GM12892 (cell line): ENCODE data around the gene IP6K3.

Experiments
- DNase-seq: peaks from one replicate; pipeline ENCODE4 v3.0.0; 2011; ENCODE audit not compliant: insufficient read length
- FAIRE-seq: peaks from 2 replicates; lab custom pipeline; 2011; peaks lifted over from hg19 to GRCh38; lab: Jason Lieb, UNC
- POLR2A ChIP-seq: IDR thresholded peaks from 2 replicates; pipeline ENCODE4 v1.6.1; 2011; ENCODE audit warnings: low read depth, low read length, control low read depth
- POLR2AphosphoS5 ChIP-seq: IDR thresholded peaks from 2 replicates; pipeline ENCODE4 v1.6.1; 2011; ENCODE audit warnings: low read depth, low read length, control low read depth
- TAF1 ChIP-seq: IDR thresholded peaks from 2 replicates; pipeline ENCODE4 v1.6.1; 2011; ENCODE audit warnings: low read depth, mild to moderate bottlenecking, control low read depth, low read length, borderline replicate concordance

IP6K3 gene

DNA sequence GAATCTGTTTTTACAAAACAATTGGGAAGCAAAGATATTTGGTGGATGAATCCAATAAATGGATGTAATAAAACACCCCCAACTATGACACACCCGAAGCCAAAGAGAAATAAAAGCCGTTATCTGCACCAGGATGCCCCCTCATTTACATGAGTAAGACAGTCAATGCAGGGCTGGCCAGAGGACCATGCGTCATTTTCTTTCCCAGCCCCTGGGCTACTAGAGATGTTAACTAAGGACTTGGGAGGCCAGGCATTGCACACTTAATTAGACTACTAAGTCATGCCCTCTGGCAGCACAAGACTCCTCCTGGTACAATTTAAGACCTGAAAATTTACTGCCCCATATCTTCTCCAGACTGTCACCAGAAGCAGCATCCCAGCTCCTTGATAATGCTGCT lies 39.1 kb upstream of the IP6K3 start:
- TF ChIP-seq TAF1 (no peak), POLR2A (no peak), POLR2AphosphoS5 (no peak)
- DNase-seq: no peak
- FAIRE-seq: no peak

DNA sequence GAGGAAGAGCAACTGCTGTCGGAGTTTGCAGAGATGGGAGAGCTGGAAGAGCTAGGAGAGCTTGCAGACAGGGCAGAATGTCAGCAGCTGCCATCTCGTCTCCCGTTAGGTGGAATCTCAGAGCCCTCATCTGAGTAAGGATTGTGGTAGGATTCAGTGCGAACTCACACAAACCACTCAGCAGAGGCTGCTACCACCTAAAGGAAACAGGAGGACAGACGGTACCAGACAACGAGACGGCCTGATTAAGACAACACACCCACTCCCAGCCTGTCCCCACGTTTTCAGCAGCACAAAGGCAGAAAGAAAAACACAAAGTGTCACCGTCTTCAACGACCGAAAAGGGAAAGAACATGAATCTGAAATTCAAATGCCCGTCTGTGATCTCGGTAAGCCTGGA lies 38.1 kb upstream of the IP6K3 start:
- TF ChIP-seq TAF1 (no peak), POLR2AphosphoS5 (no peak), POLR2A (no peak)
- no peak for DNase-seq
- FAIRE-seq: no peak

DNA sequence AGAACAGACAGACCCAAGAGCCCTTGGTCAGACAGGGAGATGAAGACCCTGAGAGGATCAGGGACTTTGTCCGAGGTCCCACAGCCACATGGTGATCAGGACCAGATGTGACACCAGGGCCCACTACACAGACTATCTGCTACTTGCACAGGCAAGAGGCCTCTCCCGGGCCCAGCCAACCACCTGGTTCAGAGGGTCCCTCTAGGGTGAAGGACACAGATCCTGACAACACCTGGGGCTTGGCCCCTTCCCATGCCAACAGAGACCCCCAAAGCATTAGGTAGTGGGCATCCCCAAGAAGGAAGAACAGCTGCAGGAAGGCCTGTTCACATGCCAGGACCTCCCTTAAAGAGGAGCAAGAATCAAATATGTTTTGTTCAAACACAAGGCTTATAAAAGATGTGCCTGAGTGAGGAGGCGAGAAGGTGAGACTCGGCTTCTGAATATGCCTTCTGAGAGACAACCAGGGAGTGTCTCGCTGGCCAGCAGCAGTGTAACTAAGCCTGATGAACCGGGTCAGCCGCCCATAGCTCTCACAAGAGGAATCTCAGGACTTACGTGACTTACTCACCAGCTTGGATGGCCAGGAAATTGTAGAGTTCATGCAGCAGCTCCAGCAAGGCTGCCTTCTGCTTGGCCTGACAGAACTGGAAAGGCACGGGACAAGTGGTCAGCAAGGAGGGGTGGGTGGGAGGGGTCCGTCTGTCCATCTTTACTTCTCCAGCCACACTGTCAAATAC lies 37.2 kb upstream of the IP6K3 start:
- no peak for FAIRE-seq
- no peak for DNase-seq
- no peak for TF ChIP-seq POLR2AphosphoS5
- TF ChIP-seq POLR2A: no peak
- no peak for TF ChIP-seq TAF1

DNA sequence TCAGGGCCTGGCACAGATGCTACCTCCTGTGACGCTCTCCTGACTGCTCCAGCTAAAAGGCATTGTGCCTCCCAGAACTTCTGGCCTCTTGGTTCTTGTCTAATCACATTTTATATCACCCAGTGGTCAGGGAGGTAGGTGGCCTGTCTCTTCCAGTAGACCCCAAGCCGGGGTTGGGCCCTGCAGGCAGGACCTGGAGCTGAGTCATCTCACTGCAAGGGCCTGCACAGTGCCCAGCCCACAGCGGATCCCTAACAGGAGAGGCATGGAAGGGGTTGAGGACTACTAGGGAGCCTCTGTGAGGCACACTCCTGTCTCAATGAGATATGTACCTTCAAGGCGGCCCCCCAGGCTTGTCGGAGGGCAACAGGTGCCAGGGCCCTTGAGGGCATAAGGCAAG lies 35.9 kb upstream of the IP6K3 start:
- FAIRE-seq: no peak
- DNase-seq: no peak
- TF ChIP-seq TAF1: no peak

DNA sequence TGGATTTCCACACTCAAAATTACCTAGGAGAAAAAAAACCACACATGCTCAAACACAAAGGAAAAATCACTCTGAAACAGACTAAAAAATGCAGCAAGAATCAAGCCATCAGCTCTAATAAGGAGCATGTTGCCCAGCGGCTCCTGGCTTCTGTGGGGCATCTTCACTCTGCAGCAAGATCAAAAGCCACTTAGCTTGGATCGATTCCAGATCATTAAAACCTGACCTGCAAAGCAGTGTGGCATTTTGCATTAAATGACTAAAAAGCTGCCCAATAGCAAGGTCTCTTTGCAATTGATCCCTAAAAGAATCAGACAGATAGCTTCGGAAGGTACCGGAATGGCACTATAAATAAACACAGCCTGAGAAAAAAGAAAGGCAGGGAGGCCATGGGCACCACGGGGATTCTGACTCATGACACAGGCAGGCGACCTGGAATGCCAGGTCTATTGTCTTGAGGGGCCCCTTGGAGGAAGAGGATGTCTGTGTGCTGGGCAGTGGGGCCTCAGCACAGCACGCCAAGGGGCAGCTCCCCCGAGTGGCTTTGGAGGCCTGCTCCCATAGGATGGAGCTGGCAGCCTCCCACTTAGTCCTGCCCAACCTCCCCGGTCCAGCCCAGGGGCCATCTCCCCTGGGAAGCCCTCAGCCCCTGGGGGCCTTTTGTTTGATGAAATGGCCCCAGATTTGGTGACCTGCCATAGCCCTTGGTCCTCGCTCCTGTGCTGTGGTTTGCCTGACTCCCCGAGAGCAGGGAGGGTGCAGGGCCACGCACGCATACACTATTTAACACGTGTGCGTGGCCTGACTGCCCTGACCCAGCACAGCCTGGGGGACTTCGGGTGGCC lies 34.6 kb upstream of the IP6K3 start:
- TF ChIP-seq TAF1 (no peak), POLR2A (no peak), POLR2AphosphoS5 (no peak)
- no peak for DNase-seq
- no peak for FAIRE-seq

DNA sequence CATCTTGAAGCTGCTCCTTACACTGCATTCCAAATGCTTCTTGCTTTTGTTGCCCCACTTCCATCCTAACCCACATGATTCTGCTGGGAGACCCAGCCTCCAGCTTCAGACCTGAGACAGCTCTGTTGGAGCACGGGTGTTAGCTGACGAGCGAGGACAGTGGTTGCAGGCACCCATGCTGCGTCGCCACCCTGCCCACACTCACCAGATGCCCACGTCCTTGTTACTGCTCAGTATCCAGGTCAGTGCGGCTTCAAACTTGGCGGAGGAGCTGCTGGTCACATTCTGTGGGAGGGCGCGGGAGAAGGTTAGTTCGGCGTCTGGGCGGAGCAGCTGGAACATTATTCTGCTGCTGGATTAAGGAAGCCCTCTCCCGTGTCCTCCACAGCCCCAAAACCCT lies 33.2 kb upstream of the IP6K3 start:
- no peak for TF ChIP-seq POLR2A
- TF ChIP-seq TAF1: no peak
- no peak for TF ChIP-seq POLR2AphosphoS5
- FAIRE-seq (no peak), DNase-seq (no peak)

DNA sequence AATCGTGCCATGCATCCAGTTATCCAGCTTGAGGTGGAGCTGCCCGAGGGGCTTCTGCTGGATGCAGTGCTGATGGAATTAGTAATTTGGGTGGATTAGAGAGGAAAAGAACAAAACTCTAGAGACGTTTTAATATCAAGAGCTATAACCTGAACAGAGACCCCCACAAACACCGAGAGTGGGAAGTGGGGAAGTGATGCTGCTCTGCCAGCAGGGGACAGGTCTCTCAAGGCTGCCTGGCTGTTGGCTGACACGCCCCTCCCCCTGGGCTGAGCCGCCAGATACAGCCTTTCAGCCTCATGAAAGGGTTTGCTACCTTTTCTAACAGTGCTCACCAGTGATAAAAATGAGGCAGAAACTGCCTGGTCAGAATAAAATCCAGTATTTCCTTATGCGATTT lies 32.6 kb upstream of the IP6K3 start:
- DNase-seq: no peak
- no peak for FAIRE-seq
- TF ChIP-seq POLR2AphosphoS5 (no peak), TAF1 (no peak), POLR2A (no peak)

DNA sequence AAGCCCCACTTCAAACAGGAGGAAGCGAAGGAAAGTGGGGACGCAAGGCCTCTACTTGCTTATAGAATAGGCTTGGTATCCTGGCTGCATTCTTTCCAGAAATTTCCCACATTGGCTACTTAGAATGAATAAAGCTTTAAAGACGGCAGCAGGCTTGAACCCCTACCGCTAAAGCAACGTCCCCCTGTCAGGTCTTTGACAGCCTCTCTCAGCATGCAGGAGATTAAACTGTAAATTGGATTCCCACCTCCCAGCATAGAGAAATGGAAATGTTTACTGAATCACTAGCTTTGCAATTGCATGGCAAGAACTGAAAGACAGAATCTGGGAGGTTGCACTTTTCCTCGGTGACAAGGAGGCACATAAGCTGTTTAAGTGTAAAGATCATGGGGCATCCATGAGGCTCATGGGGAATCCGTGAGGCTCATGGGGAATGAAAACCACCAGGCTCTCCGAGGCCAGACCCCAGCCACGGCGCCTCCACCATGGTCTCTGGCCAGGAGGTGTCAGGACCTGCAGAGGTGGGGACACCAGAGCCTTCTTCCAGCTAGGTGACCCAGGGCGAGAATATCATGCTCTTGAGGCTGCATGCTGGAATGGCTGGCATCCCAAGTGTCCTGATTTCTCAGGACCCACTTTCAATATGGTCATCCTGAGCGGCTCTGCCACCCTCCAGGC lies 31.9 kb upstream of the IP6K3 start:
- TF ChIP-seq POLR2AphosphoS5 (no peak), TAF1 (no peak), POLR2A (no peak)
- FAIRE-seq (no peak), DNase-seq (no peak)

DNA sequence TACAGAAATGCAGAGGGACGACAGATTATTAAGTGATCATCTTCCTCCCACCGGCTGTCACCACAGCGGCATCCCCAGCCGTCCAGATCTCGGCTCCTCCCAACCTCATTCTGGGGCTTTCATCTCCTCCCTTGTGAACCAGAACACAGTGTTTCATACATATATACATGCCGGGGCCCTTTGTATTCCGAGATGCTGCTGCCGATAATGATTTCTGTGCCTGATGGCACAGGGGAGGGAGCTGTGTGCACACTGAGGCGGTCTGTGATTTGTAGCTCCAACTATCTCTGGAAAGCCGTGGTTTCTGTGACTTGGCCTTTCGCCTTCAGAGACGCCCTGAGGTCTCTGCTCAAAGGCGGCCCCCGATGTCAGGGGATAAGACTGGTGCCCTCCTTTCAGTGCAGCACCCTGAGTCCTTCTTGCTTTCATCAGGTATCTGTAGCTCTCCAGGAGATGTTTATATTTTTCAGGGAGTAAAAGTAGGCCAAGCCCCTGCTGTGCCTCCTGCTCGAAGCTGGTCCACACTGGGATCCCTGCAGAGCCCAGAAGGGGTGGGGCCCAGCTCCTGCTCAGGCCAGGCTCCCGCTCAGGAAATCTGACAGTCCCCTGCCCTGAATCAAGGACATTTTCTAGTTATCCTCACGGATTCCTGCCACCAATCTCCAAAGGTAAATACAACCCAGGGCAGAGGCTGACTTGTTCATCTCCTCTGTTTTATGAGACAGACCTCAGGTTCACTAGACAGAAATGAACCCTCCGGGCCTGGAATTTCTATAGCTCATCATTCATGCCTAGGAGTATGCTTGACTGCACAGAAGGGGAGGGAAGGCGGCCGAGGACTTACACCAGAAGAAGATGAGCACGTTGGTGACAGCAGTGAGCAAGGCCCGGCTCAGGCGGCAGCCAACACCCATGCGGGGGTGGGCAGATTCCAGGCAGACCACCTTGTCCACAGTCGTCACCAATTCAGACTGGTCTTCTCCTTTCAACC lies 31.0 kb upstream of the IP6K3 start:
- DNase-seq: no peak
- TF ChIP-seq POLR2AphosphoS5 (no peak), TAF1 (no peak)
- no peak for FAIRE-seq

DNA sequence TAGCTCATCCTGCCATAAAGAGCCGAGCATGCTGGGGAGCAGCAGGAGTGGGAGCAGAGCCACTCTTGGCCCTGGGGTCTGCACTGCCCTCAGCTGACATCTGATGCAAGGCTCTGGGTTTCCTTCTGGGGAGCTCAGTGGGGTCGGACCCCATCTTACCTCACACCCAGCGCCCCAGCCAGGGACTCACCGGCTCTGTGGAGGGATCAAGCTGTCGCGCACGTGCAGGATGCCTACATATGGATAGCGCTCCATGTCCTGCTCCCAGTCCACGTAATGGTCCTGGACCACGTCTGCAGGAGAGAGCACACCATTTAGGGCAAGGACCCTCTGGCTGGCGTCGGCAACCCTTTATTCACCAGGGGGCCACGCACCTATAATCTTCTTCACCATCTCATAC lies 30.1 kb upstream of the IP6K3 start:
- FAIRE-seq: no peak
- DNase-seq: no peak
- TF ChIP-seq POLR2A (no peak), TAF1 (no peak), POLR2AphosphoS5 (no peak)

DNA sequence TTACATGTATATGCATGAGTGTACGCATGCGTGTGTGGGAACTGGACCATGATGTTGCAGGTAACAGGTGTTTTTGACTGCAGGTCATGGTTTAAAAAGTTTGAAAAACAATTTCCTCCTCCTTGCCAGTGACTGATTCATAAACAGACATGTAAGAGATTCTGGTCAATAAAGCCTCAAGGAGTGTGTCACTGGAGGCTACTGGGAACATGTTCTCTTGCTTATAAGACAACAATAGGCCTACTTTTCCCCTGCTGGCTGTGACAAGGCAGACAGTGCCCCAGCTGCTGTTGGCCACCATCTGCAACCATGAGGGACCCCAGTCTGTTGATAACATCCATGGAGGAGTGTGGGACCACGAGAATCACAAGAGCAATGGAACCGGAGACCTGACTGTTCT lies 29.5 kb upstream of the IP6K3 start:
- no peak for DNase-seq
- no peak for FAIRE-seq
- TF ChIP-seq POLR2AphosphoS5 (no peak), POLR2A (no peak), TAF1 (no peak)
